WTC11 (cell line): Measurements from ENCODE around the gene MST1R. TPM values are rescaled to one million over a fixed set of nuclear protein-coding genes. Genes with fewer than 3 reads are reported as not detected.
A peak's percentile ranks its signal among the peaks of the same experiment; 100 is the strongest.

Experiments used
- ATAC-seq: fragments of 200-7000 bp; cut with Tn5 transposase; 2 replicates; pipeline ENCODE4 v1.10.0; 2021; ENCODE audit warnings: mild to moderate bottlenecking, moderate library complexity
- CTCF ChIA-PET: fragments of 300-600 bp; sonication (Branson Sonifier 250); formaldehyde crosslinking; loops from one replicate; lab custom pipeline; 2021; ENCODE audit warnings: antibody characterized with exemption; lab: Charles Lee
- POLR2A ChIA-PET: fragments of 350-600 bp; sonication (Branson Sonifier 250); formaldehyde crosslinking; loops from one replicate; lab custom pipeline; 2021; ENCODE audit warnings: antibody characterized with exemption; lab: Charles Lee
- DNase-seq: peaks from one replicate; pipeline ENCODE4 v3.0.0; 2021; ENCODE audit warnings: low spot score
- H3K27ac Mint-ChIP-seq: 2 replicates; pipeline ENCODE4 v1.8.0; 2021; ENCODE audit warnings: mixed read lengths
- H3K27me3 Mint-ChIP-seq: 2 replicates; pipeline ENCODE4 v1.8.0; 2021; ENCODE audit warnings: low read depth, mild to moderate bottlenecking, moderate library complexity, mixed read lengths
- H3K36me3 Mint-ChIP-seq: 2 replicates; pipeline ENCODE4 v1.8.0; 2021; ENCODE audit warnings: mixed read lengths
- H3K4me1 Mint-ChIP-seq: 2 replicates; pipeline ENCODE4 v1.8.0; 2022; ENCODE audit warnings: mixed read lengths
- H3K4me3 Mint-ChIP-seq: 2 replicates; pipeline ENCODE4 v1.8.0; 2021; ENCODE audit warnings: mild to moderate bottlenecking, moderate library complexity, mixed read lengths
- H3K9me3 Mint-ChIP-seq: 2 replicates; pipeline ENCODE4 v1.8.0; 2021; ENCODE audit warnings: mixed read lengths
- E2F4 ChIP-seq: sonication (generic); formaldehyde crosslinking; IDR thresholded peaks from 2 replicates; pipeline ENCODE4 v1.8.1; 2022; ENCODE audit warnings: low read depth, mild to moderate bottlenecking, moderate library complexity, missing genetic modification reagents, borderline replicate concordance
- EMX1 ChIP-seq: fragments of 250-450 bp; sonication (Bioruptor Pico); IDR thresholded peaks from 2 replicates; pipeline ENCODE4 v1.8.0; 2021; ENCODE audit warnings: mild to moderate bottlenecking
- FOXP1 ChIP-seq: sonication (generic); formaldehyde crosslinking; IDR thresholded peaks from 2 replicates; pipeline ENCODE4 v1.8.0; 2022; ENCODE audit warnings: missing genetic modification reagents, mild to moderate bottlenecking, moderate library complexity, borderline replicate concordance
- HMGA2 ChIP-seq: fragments of 250-450 bp; sonication (Bioruptor Pico); IDR thresholded peaks from 2 replicates; pipeline ENCODE4 v1.4.0; 2021; ENCODE audit warnings: mild to moderate bottlenecking, moderate library complexity
- IRF1 ChIP-seq: sonication (generic); formaldehyde crosslinking; IDR thresholded peaks from 2 replicates; pipeline ENCODE4 v1.8.0; 2023; ENCODE audit warnings: missing genetic modification reagents
- IRF2 ChIP-seq: sonication (generic); formaldehyde crosslinking; IDR thresholded peaks from 2 replicates; pipeline ENCODE4 v1.8.0; 2022; ENCODE audit warnings: low read depth, missing genetic modification reagents, borderline replicate concordance
- KAT7 ChIP-seq: sonication (generic); formaldehyde crosslinking; IDR thresholded peaks from 2 replicates; pipeline ENCODE4 v1.8.1; 2023; ENCODE audit warnings: missing genetic modification reagents, mild to moderate bottlenecking, borderline replicate concordance
- NFYB ChIP-seq: sonication (generic); formaldehyde crosslinking; conservative IDR thresholded peaks from 2 replicates; pipeline ENCODE4 v1.8.0; 2022; ENCODE audit warnings: low read depth, missing genetic modification reagents
- PRRX2 ChIP-seq: fragments of 250-450 bp; sonication (Bioruptor Pico); IDR thresholded peaks from 2 replicates; pipeline ENCODE4 v1.8.0; 2021; ENCODE audit warnings: mild to moderate bottlenecking
- TEAD4 ChIP-seq: sonication (generic); formaldehyde crosslinking; IDR thresholded peaks from 2 replicates; pipeline ENCODE4 v1.8.0; 2022; ENCODE audit warnings: mild to moderate bottlenecking, missing genetic modification reagents
- ZBTB43 ChIP-seq: sonication (generic); formaldehyde crosslinking; IDR thresholded peaks from 2 replicates; pipeline ENCODE4 v1.8.1; 2023; ENCODE audit warnings: mild to moderate bottlenecking, missing genetic modification reagents
- ZNF138 ChIP-seq: sonication (generic); formaldehyde crosslinking; conservative IDR thresholded peaks from 2 replicates; pipeline ENCODE4 v1.8.1; 2022; ENCODE audit warnings: mild to moderate bottlenecking, moderate library complexity, missing genetic modification reagents
- ZNF416 ChIP-seq: fragments of 250-450 bp; sonication (Bioruptor Pico); IDR thresholded peaks from 2 replicates; pipeline ENCODE4 v1.9.0; 2021; ENCODE audit warnings: mild to moderate bottlenecking, inconsistent platforms
- ZNF423 ChIP-seq: fragments of 250-450 bp; sonication (Bioruptor Pico); IDR thresholded peaks from 2 replicates; pipeline ENCODE4 v2.1.2; 2022; ENCODE audit warnings: mild to moderate bottlenecking, moderate library complexity
- total RNA-seq: library from RNA; stranded (reverse); gene quantifications from 3 replicates; pipeline ENCODE4 v1.2.3, GENCODE V29; 2021
- TF ChIP-seq, protein P1 (sequence below): fragments of 250-450 bp; sonication (Bioruptor Pico); IDR thresholded peaks from 2 replicates; pipeline ENCODE4 v2.1.2; 2022; ENCODE audit warnings: mild to moderate bottlenecking, moderate library complexity
- TF ChIP-seq, protein P2 (sequence below): sonication (generic); formaldehyde crosslinking; conservative IDR thresholded peaks from 2 replicates; pipeline ENCODE4 v1.8.1; 2022; ENCODE audit warnings: mild to moderate bottlenecking, missing genetic modification reagents
- TF ChIP-seq, protein P3 (sequence below): fragments of 250-450 bp; sonication (Bioruptor Pico); IDR thresholded peaks from 2 replicates; pipeline ENCODE4 v1.9.0; 2021; ENCODE audit warnings: mild to moderate bottlenecking, borderline replicate concordance

Gene MST1R
- total RNA-seq, 1 experiment from 2014 or later, result 6.2 TPM

DNA sequence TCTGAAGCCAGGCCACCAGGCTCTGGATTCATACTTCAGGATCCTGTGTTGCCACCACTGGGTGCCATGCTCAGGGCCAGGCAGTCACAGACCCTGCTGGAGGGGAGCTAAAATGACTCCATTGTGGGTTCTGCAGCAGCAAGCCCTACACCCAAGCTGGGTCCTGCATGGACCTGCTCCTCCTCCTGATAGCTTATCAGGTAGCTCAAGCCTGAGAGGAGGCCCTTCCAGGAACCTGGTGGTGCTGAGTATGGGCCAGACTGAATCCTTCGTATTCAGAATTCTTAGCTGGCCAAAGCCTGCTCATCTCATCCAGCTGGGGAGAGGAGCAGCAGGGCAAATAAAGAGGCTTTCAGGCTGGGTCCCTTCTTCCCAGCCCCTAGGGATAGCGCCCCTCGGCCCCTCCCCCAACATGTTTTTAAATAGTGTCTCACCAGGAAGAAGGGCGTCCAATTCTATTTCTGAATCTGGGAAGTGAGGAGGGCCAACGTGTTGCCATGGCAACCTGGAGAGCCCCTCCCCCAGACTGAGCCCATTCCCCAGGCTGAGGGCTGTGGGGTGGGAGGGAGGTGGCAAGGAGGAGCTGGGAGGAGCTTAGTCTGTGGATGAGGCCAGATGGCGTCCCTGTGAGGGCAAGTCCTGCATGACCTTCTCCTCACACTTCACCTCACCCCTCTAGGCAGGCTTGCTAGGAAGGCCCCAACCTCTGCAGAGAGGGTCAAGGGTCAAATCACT is 22.9 kb downstream of the MST1R start:
- 0 out of 2 replicates have a peak overlapping the region, but pooled peaks have one; percentile 12 for H3K4me3 Mint-ChIP-seq
- CTCF ChIA-PET, result interaction anchor here (0.5 to 3.5 kb wide), 18 partner anchors 9 to 180 kb away, joined by 3 to 41 read pairs (median 6); partner anchors contain the start of genes CAMKV, INKA1 and MON1A
- TF ChIP-seq KAT7 (CRISPR knock-in tag) (no peak), FOXP1 (CRISPR knock-in tag) (0 out of 2 replicates have a peak, but pooled peaks have one; percentile 17)
- TF ChIP-seq, protein P1, sequence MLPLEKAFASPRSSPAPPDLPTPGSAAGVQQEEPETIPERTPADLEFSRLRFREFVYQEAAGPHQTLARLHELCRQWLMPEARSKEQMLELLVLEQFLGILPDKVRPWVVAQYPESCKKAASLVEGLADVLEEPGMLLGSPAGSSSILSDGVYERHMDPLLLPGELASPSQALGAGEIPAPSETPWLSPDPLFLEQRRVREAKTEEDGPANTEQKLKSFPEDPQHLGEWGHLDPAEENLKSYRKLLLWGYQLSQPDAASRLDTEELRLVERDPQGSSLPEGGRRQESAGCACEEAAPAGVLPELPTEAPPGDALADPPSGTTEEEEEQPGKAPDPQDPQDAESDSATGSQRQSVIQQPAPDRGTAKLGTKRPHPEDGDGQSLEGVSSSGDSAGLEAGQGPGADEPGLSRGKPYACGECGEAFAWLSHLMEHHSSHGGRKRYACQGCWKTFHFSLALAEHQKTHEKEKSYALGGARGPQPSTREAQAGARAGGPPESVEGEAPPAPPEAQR, result 0 out of 2 replicates have a peak, but pooled peaks have one; percentile 46
- H3K36me3 Mint-ChIP-seq, result no peaks in the 10 kb centered on the region
- H3K9me3 Mint-ChIP-seq, result no peaks in the 10 kb centered on the region
- peak; percentile 92 for ATAC-seq
- peaks cover 29% of the 10 kb centered on the region for H3K4me1 Mint-ChIP-seq
- H3K27me3 Mint-ChIP-seq, result no peaks in the 10 kb centered on the region; the same call in 1 of the 2 replicates
- peak; percentile 79 for DNase-seq
- no peak overlapping the region for H3K27ac Mint-ChIP-seq
- POLR2A ChIA-PET, result interaction anchor here (0.5 to 2.0 kb wide), 4 partner anchors 12 to 127 kb away, joined by 3 to 10 read pairs (median 4); no protein-coding TSS in a partner anchor

DNA sequence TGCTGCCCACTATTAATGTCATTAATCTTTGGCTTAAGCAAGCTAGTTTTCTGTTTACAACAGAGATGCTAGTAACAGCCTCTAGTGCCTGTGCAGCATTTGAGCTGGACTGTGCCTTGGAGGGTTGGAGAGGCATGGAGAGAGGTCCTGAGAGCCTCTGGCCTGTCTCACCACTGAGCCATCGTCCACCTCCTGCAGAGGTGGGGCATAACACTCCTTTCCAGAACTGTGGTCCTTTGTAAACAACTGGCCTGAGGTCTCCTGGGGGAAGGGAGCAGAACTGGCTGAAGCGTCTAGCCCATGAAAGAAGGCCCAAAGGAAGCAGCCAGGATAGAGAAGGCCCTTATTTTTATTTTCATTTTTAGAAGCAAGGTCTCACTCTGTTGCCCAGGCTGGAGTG is 24.0 kb downstream of the MST1R start:
- no peak for DNase-seq
- no peak for ATAC-seq
- TF ChIP-seq IRF2 (no peak), TEAD4 (CRISPR knock-in tag) (no peak), KAT7 (CRISPR knock-in tag) (no peak), ZNF423 (CRISPR knock-in tag) (no peak), ZNF416 (CRISPR knock-in tag) (no peak)
- TF ChIP-seq, protein P2, sequence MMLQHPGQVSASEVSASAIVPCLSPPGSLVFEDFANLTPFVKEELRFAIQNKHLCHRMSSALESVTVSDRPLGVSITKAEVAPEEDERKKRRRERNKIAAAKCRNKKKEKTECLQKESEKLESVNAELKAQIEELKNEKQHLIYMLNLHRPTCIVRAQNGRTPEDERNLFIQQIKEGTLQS (CRISPR knock-in tag), result no peak
- TF ChIP-seq, all 79 proteins: peak for 0
- Mint-ChIP-seq H3K27me3 (no peaks in the 10 kb centered on the region; the same call in 1 of the 2 replicates), H3K4me3 (no peak overlapping the region), H3K36me3 (no peaks in the 10 kb centered on the region), H3K27ac (no peak overlapping the region), H3K9me3 (no peaks in the 10 kb centered on the region), H3K4me1 (peaks cover 29% of the 10 kb centered on the region)
- POLR2A ChIA-PET, result no interaction called here
- CTCF ChIA-PET, result interaction anchor here (1.2 to 3.5 kb wide), 7 partner anchors 9 to 179 kb away, joined by 3 to 37 read pairs (median 9); partner anchors contain the start of genes CAMKV, INKA1 and MON1A

DNA sequence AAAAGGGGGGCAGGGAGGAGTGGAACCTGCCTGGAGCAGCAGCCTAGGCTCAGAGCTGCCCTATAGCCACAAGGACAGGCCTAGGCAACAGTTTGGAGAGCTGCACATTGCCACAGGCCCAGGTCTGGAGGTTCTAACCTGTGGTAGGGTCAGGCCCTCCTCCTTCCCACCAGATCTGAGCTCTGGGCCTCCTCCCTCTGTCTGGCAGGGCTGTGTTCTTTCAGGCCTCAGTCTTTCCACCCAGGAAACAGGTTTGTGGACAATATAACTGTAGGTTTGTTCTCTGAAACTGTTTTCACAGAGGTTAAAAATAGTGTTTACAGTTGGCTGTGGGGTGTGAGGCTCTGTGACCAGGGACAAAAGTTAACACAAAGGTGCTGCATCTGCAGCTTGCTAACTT is 25.0 kb downstream of the MST1R start:
- no peaks in the 10 kb centered on the region for H3K36me3 Mint-ChIP-seq
- H3K9me3 Mint-ChIP-seq, result no peaks in the 10 kb centered on the region
- TF ChIP-seq E2F4 (no peak), NFYB (CRISPR knock-in tag) (no peak), PRRX2 (no peak), EMX1 (CRISPR knock-in tag) (no peak)
- H3K4me3 Mint-ChIP-seq, result no peak overlapping the region
- no peak for DNase-seq
- no peaks in the 10 kb centered on the region; the same call in 1 of the 2 replicates for H3K27me3 Mint-ChIP-seq
- no peak for ATAC-seq
- ChIA-PET POLR2A (interaction anchor here (0.7 kb wide), 1 partner anchor 8 kb away, joined by 3 read pairs; no protein-coding TSS in a partner anchor), CTCF (interaction anchor here (0.7 to 2.1 kb wide), 7 partner anchors 10 to 51 kb away, joined by 3 to 10 read pairs (median 6); partner anchors contain the start of gene MON1A)
- H3K4me1 Mint-ChIP-seq, result peaks cover 29% of the 10 kb centered on the region
- H3K27ac Mint-ChIP-seq, result no peak overlapping the region

DNA sequence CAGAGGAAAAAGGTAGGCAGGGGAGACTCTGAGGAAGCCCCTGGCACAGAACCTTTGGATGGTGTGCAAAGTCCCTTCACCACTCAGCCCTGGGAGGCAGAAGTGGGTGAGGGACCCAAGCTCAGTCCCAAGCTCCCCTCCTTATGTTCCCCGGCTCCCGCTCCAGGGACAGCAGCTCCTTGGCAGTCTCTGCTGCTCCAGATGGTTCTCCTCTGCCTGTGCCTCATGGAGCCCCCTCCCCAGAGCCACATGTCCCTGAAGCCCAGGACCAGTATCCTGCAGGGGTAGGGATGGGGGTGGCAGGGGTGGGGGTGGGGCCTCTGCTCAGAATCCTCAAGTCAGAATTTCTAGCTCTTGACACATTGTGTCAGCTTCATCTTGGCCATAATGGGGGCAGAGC is 26.0 kb downstream of the MST1R start:
- POLR2A ChIA-PET, result interaction anchor here (0.7 to 1.1 kb wide), 3 partner anchors 9 to 214 kb away, joined by 3 read pairs; no protein-coding TSS in a partner anchor
- no peak for ATAC-seq
- TF ChIP-seq ZNF138 (CRISPR knock-in tag) (no peak), IRF1 (CRISPR knock-in tag) (no peak), ZNF416 (CRISPR knock-in tag) (no peak), HMGA2 (CRISPR knock-in tag) (no peak), ZBTB43 (no peak)
- TF ChIP-seq, protein P3, sequence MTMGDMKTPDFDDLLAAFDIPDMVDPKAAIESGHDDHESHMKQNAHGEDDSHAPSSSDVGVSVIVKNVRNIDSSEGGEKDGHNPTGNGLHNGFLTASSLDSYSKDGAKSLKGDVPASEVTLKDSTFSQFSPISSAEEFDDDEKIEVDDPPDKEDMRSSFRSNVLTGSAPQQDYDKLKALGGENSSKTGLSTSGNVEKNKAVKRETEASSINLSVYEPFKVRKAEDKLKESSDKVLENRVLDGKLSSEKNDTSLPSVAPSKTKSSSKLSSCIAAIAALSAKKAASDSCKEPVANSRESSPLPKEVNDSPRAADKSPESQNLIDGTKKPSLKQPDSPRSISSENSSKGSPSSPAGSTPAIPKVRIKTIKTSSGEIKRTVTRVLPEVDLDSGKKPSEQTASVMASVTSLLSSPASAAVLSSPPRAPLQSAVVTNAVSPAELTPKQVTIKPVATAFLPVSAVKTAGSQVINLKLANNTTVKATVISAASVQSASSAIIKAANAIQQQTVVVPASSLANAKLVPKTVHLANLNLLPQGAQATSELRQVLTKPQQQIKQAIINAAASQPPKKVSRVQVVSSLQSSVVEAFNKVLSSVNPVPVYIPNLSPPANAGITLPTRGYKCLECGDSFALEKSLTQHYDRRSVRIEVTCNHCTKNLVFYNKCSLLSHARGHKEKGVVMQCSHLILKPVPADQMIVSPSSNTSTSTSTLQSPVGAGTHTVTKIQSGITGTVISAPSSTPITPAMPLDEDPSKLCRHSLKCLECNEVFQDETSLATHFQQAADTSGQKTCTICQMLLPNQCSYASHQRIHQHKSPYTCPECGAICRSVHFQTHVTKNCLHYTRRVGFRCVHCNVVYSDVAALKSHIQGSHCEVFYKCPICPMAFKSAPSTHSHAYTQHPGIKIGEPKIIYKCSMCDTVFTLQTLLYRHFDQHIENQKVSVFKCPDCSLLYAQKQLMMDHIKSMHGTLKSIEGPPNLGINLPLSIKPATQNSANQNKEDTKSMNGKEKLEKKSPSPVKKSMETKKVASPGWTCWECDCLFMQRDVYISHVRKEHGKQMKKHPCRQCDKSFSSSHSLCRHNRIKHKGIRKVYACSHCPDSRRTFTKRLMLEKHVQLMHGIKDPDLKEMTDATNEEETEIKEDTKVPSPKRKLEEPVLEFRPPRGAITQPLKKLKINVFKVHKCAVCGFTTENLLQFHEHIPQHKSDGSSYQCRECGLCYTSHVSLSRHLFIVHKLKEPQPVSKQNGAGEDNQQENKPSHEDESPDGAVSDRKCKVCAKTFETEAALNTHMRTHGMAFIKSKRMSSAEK (CRISPR knock-in tag), result no peak

More for the DNA sequence above, 26.0 kb downstream of the MST1R start:
- Mint-ChIP-seq H3K27me3 (no peaks in the 10 kb centered on the region; the same call in 1 of the 2 replicates), H3K36me3 (no peaks in the 10 kb centered on the region), H3K27ac (peak overlapping the region; percentile 89; the same call in 1 of the 2 replicates), H3K9me3 (no peaks in the 10 kb centered on the region), H3K4me3 (no peak overlapping the region), H3K4me1 (peaks cover 29% of the 10 kb centered on the region)
- DNase-seq, result no peak
- CTCF ChIA-PET, result interaction anchor here (0.6 to 2.1 kb wide), 10 partner anchors 9 to 74 kb away, joined by 3 to 10 read pairs (median 3); partner anchors contain the start of genes INKA1 and MON1A
